SU-DHL-6 (cell line): Measurements from ENCODE around the gene ANTXR2.

Experiments used
- H2AFZ ChIP-seq: fragments of 200-600 bp; sonication (generic); 2 replicates; pipeline ENCODE4 v1.6.1; 2014; ENCODE audit warnings: low read depth, mild to moderate bottlenecking, moderate library complexity, mixed read lengths, antibody characterized with exemption, low read length; ENCODE audit not compliant: severe bottlenecking
- H3F3A ChIP-seq: fragments of 200-600 bp; shearing (Covaris generic); 2 replicates; pipeline ENCODE4 v1.6.0; 2016; ENCODE audit warnings: antibody characterized with exemption, mild to moderate bottlenecking; ENCODE audit not compliant: insufficient read depth
- H3K27ac ChIP-seq: fragments of 200-600 bp; sonication (generic); 2 replicates; pipeline ENCODE4 v1.5.1; 2016; ENCODE audit warnings: low read depth, mild to moderate bottlenecking, low read length, moderate library complexity, mixed read lengths
- H3K27me3 ChIP-seq: fragments of 200-600 bp; sonication (generic), shearing (Covaris generic); 2 replicates; pipeline ENCODE4 v1.6.0; 2014; ENCODE audit warnings: mild to moderate bottlenecking, low read length
- H3K36me3 ChIP-seq: fragments of 200-600 bp; sonication (generic); 2 replicates; pipeline ENCODE4 v1.6.1; 2014; ENCODE audit warnings: mild to moderate bottlenecking, low read length, mixed read lengths
- H3K4me2 ChIP-seq: fragments of 300-600, 200-600 bp; shearing (Covaris generic), sonication (generic); 2 replicates; pipeline ENCODE4 v1.6.0; 2014; ENCODE audit warnings: low read length, low read depth, mild to moderate bottlenecking; ENCODE audit not compliant: poor library complexity, severe bottlenecking
- H3K4me3 ChIP-seq: fragments of 200-600 bp; sonication (generic); 2 replicates; pipeline ENCODE4 v1.5.1; 2014; ENCODE audit warnings: antibody characterized with exemption, low read length, mild to moderate bottlenecking, mixed read lengths; ENCODE audit not compliant: insufficient read depth, poor library complexity, severe bottlenecking
- H3K79me2 ChIP-seq: fragments of 200-600 bp; sonication (generic); 2 replicates; pipeline ENCODE4 v1.6.1; 2014; ENCODE audit warnings: mild to moderate bottlenecking, low read length, moderate library complexity; ENCODE audit not compliant: insufficient read depth
- H3K9ac ChIP-seq: fragments of 200-600 bp; sonication (generic); 2 replicates; pipeline ENCODE4 v1.7.0; 2014; ENCODE audit warnings: mild to moderate bottlenecking, low read length
- H3K9me2 ChIP-seq: fragments of 200-600 bp; sonication (generic); replicated peaks from 2 replicates; pipeline ENCODE4 v1.6.1; 2014; ENCODE audit warnings: low read length; ENCODE audit not compliant: insufficient read depth
- H3K9me3 ChIP-seq: fragments of 200-600 bp; sonication (generic); 2 replicates; pipeline ENCODE4 v1.6.1; 2014; ENCODE audit warnings: low read length, mixed read lengths; ENCODE audit not compliant: insufficient read depth
- H4K20me1 ChIP-seq: fragments of 200-600 bp; sonication (generic); 2 replicates; pipeline ENCODE4 v1.6.1; 2014; ENCODE audit warnings: low read depth, mild to moderate bottlenecking, antibody characterized with exemption, low read length, moderate library complexity, mixed read lengths
- EZH2phosphoT487 ChIP-seq: fragments of 200-600 bp; sonication (generic), shearing (Covaris generic); conservative IDR thresholded peaks from 2 replicates; pipeline ENCODE4 v1.6.1; 2018; ENCODE audit warnings: mild to moderate bottlenecking, antibody characterized with exemption, low read length, moderate library complexity, mixed read lengths
- TF ChIP-seq, protein P1 (sequence below): fragments of 200-600 bp; sonication (generic); IDR thresholded peaks from one replicate; pipeline ENCODE4 v1.5.1; 2017; ENCODE audit warnings: antibody characterized with exemption, mild to moderate bottlenecking, low read length, moderate library complexity; ENCODE audit not compliant: insufficient read depth, poor library complexity, severe bottlenecking

Gene ANTXR2

DNA sequence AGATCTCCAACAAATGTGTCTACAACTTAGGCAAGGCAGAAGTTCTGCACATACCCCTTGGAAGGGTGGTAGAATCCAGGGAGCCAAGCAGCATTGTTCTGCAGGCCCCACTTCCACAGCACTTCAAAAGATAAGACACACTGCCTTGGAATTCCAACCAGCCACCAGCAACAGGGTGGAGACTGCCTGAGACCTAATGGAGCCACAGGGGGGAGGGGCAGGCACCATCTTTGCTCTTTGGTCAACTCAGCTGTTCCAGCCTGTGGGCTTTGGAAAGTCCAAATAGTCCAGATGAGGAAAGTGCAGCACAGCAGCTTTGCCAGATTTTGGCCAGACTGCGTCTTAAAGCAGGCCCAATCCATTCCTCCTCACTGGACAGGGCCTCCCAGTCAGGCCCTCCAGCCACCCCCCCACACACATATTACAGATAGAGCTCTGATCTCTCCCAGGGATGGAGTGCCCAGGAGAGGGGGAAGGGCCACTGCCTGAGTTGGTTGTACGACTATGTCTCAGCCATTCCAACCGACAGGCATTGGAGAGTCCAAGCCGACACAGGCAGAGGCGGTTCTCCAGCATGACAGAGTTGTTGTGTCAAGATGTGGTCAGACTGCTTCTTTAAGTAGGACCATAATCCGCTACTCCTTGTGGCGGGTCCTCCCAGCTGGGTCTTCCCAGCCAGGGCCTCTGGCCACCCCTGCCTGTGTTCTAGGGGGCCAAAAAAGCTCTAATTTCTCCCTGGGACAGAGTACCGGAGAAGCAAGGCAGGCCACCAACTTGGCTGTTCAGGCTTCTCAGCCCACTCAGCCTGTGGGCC lies 42.5 kb upstream of the ANTXR2 start:
- Histone ChIP-seq H3K4me3 (no peak overlapping the region), H3F3A (no peaks in the 10 kb centered on the region), H2AFZ (no peak overlapping the region), H4K20me1 (no peaks in the 10 kb centered on the region), H3K4me2 (no peak overlapping the region), H3K36me3 (no peaks in the 10 kb centered on the region), H3K9me3 (no peaks in the 10 kb centered on the region), H3K27me3 (no peaks in the 10 kb centered on the region), H3K79me2 (no peaks in the 10 kb centered on the region), H3K27ac (no peak overlapping the region), H3K9ac (no peak overlapping the region), H3K9me2 (no peaks in the 10 kb centered on the region)
- TF ChIP-seq EZH2phosphoT487 = no peak
- TF ChIP-seq, protein P1, sequence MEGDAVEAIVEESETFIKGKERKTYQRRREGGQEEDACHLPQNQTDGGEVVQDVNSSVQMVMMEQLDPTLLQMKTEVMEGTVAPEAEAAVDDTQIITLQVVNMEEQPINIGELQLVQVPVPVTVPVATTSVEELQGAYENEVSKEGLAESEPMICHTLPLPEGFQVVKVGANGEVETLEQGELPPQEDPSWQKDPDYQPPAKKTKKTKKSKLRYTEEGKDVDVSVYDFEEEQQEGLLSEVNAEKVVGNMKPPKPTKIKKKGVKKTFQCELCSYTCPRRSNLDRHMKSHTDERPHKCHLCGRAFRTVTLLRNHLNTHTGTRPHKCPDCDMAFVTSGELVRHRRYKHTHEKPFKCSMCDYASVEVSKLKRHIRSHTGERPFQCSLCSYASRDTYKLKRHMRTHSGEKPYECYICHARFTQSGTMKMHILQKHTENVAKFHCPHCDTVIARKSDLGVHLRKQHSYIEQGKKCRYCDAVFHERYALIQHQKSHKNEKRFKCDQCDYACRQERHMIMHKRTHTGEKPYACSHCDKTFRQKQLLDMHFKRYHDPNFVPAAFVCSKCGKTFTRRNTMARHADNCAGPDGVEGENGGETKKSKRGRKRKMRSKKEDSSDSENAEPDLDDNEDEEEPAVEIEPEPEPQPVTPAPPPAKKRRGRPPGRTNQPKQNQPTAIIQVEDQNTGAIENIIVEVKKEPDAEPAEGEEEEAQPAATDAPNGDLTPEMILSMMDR = no peak

DNA sequence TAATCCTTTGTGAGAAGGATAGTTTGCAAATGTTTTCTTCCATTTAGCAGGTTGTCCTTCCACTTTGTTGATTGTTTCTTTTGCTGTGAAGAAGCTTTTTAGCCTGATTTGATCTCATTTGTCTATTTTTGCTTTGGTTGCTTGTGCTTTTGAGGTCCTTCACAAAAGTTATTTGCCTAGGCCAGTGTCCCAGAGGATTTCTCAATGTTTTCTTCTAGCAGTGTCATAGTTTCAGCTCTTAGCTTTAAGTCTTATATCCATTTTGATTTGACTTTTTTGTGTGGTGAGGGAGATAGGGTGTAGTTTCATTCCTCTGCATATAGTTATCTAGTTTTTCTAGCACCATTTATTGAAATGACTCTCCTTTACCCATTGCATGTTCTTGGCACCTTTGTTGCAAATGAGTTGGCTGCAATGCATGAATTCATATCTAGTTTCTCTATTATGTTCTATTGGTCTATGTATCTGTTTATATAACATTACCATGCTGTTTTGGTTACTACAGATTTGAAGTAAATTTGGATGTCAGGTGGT lies 41.8 kb upstream of the ANTXR2 start:
- H3K27me3 ChIP-seq = no peaks in the 10 kb centered on the region
- H3K79me2 ChIP-seq = no peaks in the 10 kb centered on the region
- no peak overlapping the region for H3K4me2 ChIP-seq
- TF ChIP-seq, protein P1 = no peak
- no peak for TF ChIP-seq EZH2phosphoT487
- H3K4me3 ChIP-seq = no peak overlapping the region
- no peaks in the 10 kb centered on the region for H3K9me3 ChIP-seq
- no peaks in the 10 kb centered on the region for H3K9me2 ChIP-seq
- no peaks in the 10 kb centered on the region for H4K20me1 ChIP-seq
- H3K27ac ChIP-seq = no peak overlapping the region
- H3K36me3 ChIP-seq = no peaks in the 10 kb centered on the region
- no peak overlapping the region for H2AFZ ChIP-seq
- H3K9ac ChIP-seq = no peak overlapping the region
- H3F3A ChIP-seq = no peaks in the 10 kb centered on the region

DNA sequence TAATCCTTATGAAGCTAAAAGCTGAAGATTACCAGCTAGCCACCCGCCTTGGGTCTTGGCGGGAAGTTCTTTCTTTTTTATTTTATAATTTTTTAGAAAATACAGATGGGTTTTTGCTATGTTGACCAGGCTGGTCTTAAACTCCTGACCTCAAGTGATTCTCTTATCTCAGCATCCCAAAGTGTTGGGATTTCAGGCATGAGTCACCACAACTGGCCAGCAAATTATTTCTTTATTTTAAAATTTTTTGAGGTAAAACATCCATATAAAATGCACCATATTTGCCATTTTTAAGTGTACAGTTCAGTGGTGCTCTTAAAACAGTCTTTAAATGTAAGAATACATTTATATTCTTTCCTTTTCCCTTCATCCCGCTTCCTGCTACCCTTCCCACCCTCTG lies 40.6 kb upstream of the ANTXR2 start:
- no peaks in the 10 kb centered on the region for H3K79me2 ChIP-seq
- no peaks in the 10 kb centered on the region for H3K36me3 ChIP-seq
- no peak overlapping the region for H2AFZ ChIP-seq
- no peak overlapping the region for H3K4me3 ChIP-seq
- no peaks in the 10 kb centered on the region for H3K9me3 ChIP-seq
- H3K9ac ChIP-seq = no peak overlapping the region
- H3K4me2 ChIP-seq = no peak overlapping the region
- TF ChIP-seq EZH2phosphoT487 = no peak
- TF ChIP-seq, protein P1 = no peak
- no peaks in the 10 kb centered on the region for H4K20me1 ChIP-seq
- no peak overlapping the region for H3K27ac ChIP-seq
- H3K27me3 ChIP-seq = no peaks in the 10 kb centered on the region
- no peaks in the 10 kb centered on the region for H3F3A ChIP-seq
- no peaks in the 10 kb centered on the region for H3K9me2 ChIP-seq
